SH-SY5Y (cell line): ENCODE data around the gene MTMR12.

Experiments used
- GATA2 ChIP-seq: IDR thresholded peaks from 2 replicates; pipeline ENCODE4 v1.6.1; 2011; ENCODE audit warnings: mild to moderate bottlenecking, low read depth, low read length
- GATA3 ChIP-seq: IDR thresholded peaks from 2 replicates; pipeline ENCODE4 v1.6.1; 2011; ENCODE audit warnings: low read depth, mild to moderate bottlenecking, low read length, moderate library complexity

DNA sequence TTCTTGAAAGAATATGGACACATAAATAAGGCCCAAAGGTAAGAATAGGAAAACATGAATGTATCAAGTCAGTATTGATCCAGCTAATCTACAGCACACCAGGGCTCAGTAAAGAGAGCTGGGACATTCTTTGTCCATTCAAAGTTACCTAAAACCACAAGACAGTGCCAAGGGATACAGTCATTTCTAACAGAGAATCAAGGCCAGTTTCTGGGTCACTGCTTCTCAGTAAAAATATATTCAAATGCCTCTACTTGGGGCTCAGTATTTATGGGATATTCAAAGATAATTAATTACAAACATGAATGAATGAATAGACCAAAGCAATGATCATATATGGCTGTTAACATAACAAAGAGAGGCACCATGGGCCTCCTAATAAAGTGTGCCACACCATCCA is 34.9 kb downstream of the MTMR12 start:
- no peak for TF ChIP-seq GATA3
- TF ChIP-seq GATA2: no peak
